Gastroesophageal sphincter (tissue), 4 donors: ENCODE data around the gene KCNAB1. TPM values are rescaled to one million over a fixed set of nuclear protein-coding genes. Genes with fewer than 3 reads are reported as not detected.

Source experiments
- ATAC-seq: fragments of 150-250 bp; one replicate; pipeline ENCODE4 v1.9.1; 2016; ENCODE audit warnings: mild to moderate bottlenecking, moderate library complexity
- H3K27ac ChIP-seq, 4 donors: fragments of 200-600 bp; sonication (generic) in 3 of 4; 1 replicate in 3 of 4; 2 replicates in 1 of 4; pipeline ENCODE4 v1.5.1; 2016 to 2019
- H3K27me3 ChIP-seq: fragments of 200-600 bp; sonication (generic); one replicate; pipeline ENCODE4 v1.5.1; 2019
- H3K36me3 ChIP-seq, 2 donors: fragments of 200-600 bp; sonication (generic); one replicate each; pipeline ENCODE4 v1.5.1; 2019; ENCODE audit warnings: control low read depth in 1 of 2
- H3K4me1 ChIP-seq, 3 donors: fragments of 200-600 bp; sonication (generic); 1 replicate in 2 of 3; 2 replicates in 1 of 3; pipeline ENCODE4 v1.5.1; 2016 to 2019; ENCODE audit warnings: control low read depth in 2 of 3
- H3K4me3 ChIP-seq, 2 donors: fragments of 200-600 bp; sonication (generic); one replicate each; pipeline ENCODE4 v1.5.1; 2019; ENCODE audit warnings: mild to moderate bottlenecking in 1 of 2, moderate library complexity in 1 of 2
- H3K9me3 ChIP-seq, 3 donors: fragments of 200-600 bp; sonication (generic); one replicate each; pipeline ENCODE4 v1.5.1; 2017 to 2019; ENCODE audit warnings: control low read depth in 2 of 3
- EP300 ChIP-seq: sonication (generic); formaldehyde crosslinking; IDR thresholded peaks from one replicate; pipeline ENCODE4 v1.6.1; 2017; ENCODE audit warnings: antibody characterized with exemption, mild to moderate bottlenecking
- POLR2A ChIP-seq, 2 donors: fragments of 450-650 bp; IDR thresholded peaks; one replicate each; pipeline ENCODE4 v1.6.1; 2017; ENCODE audit warnings: antibody characterized with exemption in 2 of 2, mild to moderate bottlenecking in 2 of 2, moderate library complexity in 1 of 2
- POLR2AphosphoS5 ChIP-seq: sonication (generic); formaldehyde crosslinking; IDR thresholded peaks from one replicate; pipeline ENCODE4 v1.6.1; 2017; ENCODE audit warnings: antibody characterized with exemption
- WGBS, 2 donors: methylation state at CpG; one replicate each; pipeline ENCODE4 v1.1.5; 2018; ENCODE audit warnings: low coverage in 1 of 2; 5-methylcytosine and 5-hydroxymethylcytosine counted together
- total RNA-seq, 4 donors: library from RNA; depleted of rRNA; stranded (reverse); fragments of >200 nt; gene quantifications; one replicate each; pipeline ENCODE4 v1.1.0, GENCODE V29; 2016
- TF ChIP-seq, protein P1 (sequence below), 4 experiments: fragments of 200-600 bp in 2 of 4; fragments of 450-650 bp in 2 of 4; sonication (generic) in 1 of 4; IDR thresholded peaks; one replicate each; pipeline ENCODE4 v1.5.1; 2017 to 2019; ENCODE audit warnings: antibody characterized with exemption in 4 of 4, mild to moderate bottlenecking in 2 of 4, moderate library complexity in 2 of 4

The KCNAB1 gene
- total RNA-seq, 4 donors from 2014 or later, result 0.31 to 6.3 (median 1.9) TPM

DNA sequence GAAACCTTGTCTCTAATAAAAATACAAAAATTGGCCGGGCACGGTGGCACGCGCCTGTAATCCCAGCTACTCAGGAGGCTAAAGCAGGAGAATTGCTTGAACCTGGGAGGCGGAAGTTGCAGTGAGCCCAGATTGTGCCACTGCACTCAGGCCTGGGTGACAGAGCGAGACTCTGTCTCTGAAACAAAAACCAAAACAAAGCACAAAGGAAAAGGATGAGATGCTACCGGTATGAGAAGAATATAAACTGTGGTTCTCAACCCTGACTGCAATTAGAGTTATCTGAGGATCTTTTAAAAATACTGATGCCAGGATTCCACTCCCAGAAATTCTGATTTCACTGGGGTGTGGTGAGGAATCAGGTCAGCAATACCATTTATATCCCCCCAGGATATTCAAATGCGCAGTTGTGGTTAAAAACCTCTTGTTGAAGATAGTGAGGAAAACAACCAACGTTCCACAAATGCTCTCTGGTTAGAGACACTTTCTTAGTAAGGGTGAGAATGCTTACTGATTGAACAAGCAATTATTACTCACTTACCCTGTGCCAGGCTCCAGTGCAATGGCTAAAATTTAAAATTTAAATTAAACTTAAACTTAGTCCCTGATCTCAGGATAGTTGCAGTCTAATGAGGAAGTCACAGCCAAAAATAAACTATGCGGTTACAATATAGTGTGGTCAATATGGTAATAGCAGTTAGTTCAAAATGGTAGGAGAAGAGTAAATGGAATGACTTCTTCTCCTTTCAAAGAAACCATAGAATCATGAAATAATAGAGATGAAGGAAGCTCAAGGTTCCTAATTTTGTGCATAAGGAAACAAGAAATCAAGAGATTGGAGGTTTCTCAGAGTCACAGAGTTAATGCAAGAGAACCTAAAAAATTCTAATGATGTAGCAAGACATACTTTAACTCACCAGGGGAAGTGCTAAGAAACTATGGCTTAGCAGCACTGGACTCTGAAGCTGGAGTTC, 325.0 kb downstream of the KCNAB1 start:
- Histone ChIP-seq H3K27me3 (no peaks in the 10 kb centered on the region), H3K27ac (peak overlapping the region in 3 of 4 donors; percentile 46 to 80 (median 64)), H3K36me3 (no peaks in the 10 kb centered on the region), H3K4me3 (no peak overlapping the region), H3K4me1 (peaks cover 0 to 40% (median 6%) of the 10 kb centered on the region in 3 donors), H3K9me3 (no peaks in the 10 kb centered on the region)
- TF ChIP-seq EP300 (no peak), POLR2A (IDR thresholded peaks at IDR 0.05) (no peak), POLR2AphosphoS5 (no peak)
- TF ChIP-seq, protein P1, sequence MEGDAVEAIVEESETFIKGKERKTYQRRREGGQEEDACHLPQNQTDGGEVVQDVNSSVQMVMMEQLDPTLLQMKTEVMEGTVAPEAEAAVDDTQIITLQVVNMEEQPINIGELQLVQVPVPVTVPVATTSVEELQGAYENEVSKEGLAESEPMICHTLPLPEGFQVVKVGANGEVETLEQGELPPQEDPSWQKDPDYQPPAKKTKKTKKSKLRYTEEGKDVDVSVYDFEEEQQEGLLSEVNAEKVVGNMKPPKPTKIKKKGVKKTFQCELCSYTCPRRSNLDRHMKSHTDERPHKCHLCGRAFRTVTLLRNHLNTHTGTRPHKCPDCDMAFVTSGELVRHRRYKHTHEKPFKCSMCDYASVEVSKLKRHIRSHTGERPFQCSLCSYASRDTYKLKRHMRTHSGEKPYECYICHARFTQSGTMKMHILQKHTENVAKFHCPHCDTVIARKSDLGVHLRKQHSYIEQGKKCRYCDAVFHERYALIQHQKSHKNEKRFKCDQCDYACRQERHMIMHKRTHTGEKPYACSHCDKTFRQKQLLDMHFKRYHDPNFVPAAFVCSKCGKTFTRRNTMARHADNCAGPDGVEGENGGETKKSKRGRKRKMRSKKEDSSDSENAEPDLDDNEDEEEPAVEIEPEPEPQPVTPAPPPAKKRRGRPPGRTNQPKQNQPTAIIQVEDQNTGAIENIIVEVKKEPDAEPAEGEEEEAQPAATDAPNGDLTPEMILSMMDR (IDR thresholded peaks at IDR 0.05), result no peak
- ATAC-seq, result no peak
- 74 to 86% methylated on average over 7 to 9 of the region's 10 CpGs for WGBS, 2 donors

DNA sequence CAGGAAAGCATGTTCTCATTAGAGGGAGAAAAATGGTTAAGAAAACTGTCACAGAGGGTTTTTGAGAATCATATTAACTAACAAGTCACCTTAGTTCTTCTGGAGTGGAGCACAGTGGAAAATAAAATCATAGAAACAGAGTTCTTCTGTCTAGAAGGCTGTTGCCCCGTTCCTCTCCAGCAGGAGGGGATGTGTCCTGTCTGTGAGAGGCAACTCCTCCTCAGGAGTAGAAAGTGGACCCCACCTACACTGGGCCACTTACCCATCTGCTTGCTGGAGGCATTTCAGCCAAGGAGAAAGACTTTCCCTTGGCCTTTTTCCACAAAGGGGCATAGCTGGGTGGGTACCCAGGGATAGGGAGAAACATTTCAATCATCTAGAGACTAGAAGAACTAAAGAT, 327.9 kb downstream of the KCNAB1 start:
- Histone ChIP-seq H3K4me3 (no peak overlapping the region), H3K27me3 (no peaks in the 10 kb centered on the region), H3K36me3 (no peaks in the 10 kb centered on the region), H3K27ac (no peak overlapping the region), H3K9me3 (no peaks in the 10 kb centered on the region), H3K4me1 (peaks cover 0 to 18% (median 6%) of the 10 kb centered on the region in 3 donors)
- ATAC-seq, result no peak
- TF ChIP-seq POLR2AphosphoS5 (no peak), EP300 (no peak), POLR2A (IDR thresholded peaks at IDR 0.05) (no peak)
- TF ChIP-seq, protein P1 (IDR thresholded peaks at IDR 0.05), result peak in 1 of 4 experiments; percentile 1
- WGBS, 2 donors, result 58% methylated on average over 1 of the region's 1 CpG; no CpG with 5 or more reads in 1 of the 2 donors

DNA sequence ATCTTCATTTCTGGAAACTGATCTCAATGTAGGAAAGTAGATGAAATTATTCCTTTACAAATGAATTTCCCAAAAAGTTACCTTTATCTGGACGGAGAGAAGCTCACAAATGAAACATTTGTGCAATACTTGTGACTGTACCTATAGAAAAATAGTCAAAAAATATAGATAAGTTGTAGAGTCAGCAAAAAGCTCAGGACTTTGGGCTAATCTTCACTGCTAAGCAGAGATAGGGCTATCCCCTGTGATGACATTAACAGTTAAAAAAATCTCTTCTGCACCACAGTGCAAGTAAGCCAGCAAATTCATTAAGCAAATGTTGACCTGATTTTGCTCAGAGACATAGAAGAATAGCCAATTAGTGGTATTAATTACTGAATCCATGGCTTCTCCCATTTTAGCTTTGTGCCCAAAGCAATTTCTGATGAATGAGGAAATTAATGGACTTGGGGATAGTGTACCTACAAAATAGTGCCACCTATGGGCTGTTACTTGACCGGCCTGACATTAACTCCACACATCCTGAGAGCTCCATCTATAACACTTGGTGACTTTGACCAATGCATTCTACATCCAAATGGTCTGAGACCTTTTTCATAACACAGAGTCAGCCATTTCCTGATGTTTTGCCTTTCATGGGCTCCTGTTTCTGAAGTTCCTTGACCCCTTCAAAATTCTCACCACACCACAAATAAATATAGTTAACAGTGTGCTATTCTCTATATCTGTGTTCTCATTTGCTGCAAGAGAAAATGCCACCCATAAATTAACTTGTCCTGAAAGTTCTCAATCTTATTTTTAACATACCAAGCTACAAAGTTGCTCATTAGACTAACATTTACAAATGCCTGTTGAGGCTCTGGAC, 329.6 kb downstream of the KCNAB1 start:
- ATAC-seq, result no peak
- H3K36me3 ChIP-seq, result no peaks in the 10 kb centered on the region
- TF ChIP-seq, protein P1 (IDR thresholded peaks at IDR 0.05), result peak; percentile 25 to 44 (median 30)
- TF ChIP-seq POLR2A (IDR thresholded peaks at IDR 0.05), result no peak

DNA sequence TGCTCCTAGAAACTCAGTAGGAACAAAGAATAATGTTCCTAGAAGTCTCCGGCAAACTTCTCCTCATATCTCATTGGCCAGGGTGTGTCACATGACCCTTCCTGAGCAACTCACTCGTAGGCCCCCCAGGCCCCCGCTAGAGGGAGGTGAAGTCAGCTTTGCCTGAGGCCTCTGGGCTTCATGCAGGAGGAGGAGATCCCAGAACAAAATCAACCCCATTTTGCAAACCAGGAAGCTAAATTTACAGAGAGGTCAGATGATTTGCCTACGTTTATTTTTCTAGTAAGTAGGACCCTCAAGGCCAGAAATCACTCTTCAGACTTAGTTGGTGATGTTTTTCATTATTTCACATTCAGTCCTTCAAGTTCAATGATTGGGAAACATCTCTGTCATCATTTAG, 335.5 kb downstream of the KCNAB1 start:
- peaks cover 0 to 21% (median 8%) of the 10 kb centered on the region in 3 donors for H3K4me1 ChIP-seq
- H3K4me3 ChIP-seq, result no peak overlapping the region
- no peak overlapping the region for H3K27ac ChIP-seq
- ATAC-seq, result no peak
- TF ChIP-seq, protein P1 (IDR thresholded peaks at IDR 0.05), result no peak
- TF ChIP-seq EP300 (no peak), POLR2AphosphoS5 (no peak), POLR2A (IDR thresholded peaks at IDR 0.05) (no peak)
- no peaks in the 10 kb centered on the region for H3K27me3 ChIP-seq
- 81 to 82% methylated on average over 3 to 4 of the region's 4 CpGs for WGBS, 2 donors
- no peaks in the 10 kb centered on the region for H3K36me3 ChIP-seq
- H3K9me3 ChIP-seq, result no peaks in the 10 kb centered on the region

More for the DNA sequence above, 329.6 kb downstream of the KCNAB1 start:
- no peaks in the 10 kb centered on the region for H3K9me3 ChIP-seq
- H3K27ac ChIP-seq, result no peak overlapping the region
- H3K4me1 ChIP-seq, result peaks cover 0 to 3% (median 0%) of the 10 kb centered on the region in 3 donors
- no peaks in the 10 kb centered on the region for H3K27me3 ChIP-seq
- H3K4me3 ChIP-seq, result no peak overlapping the region
- WGBS, 2 donors, result 71 to 81% methylated on average over 2 of the region's 2 CpGs
